ENCODE measurements around the gene HIF1A. TPM values are rescaled to one million over a fixed set of nuclear protein-coding genes. Genes with fewer than 3 reads are reported as not detected.

HIF1A gene
- total and polyA plus RNA-seq, 12 donors: 15.4 to 97.3 (median 59.4) TPM

- ATAC-seq (no peak), DNase-seq (no peak)
- H3K9me3 ChIP-seq: no peaks in the 10 kb centered on the region
- intact Hi-C loops (cut with DNase I): loop anchor here in 7 of 10 donors (5.0 to 10.0 kb wide), 13 partner anchors 35 to 225 kb away; partner anchors contain the start of gene SNAPC1 (in 1 of the 7)
- H3K27ac ChIP-seq: peak overlapping the region in 7 of 10 donors; percentile 91 to 100 (median 96)
- H3K4me1 ChIP-seq: peaks cover 0 to 52% (median 47%) of the 10 kb centered on the region in 9 donors
- no peak for TF ChIP-seq CTCF (IDR thresholded peaks at IDR 0.05)
- H3K36me3 ChIP-seq: no peaks in the 10 kb centered on the region
- H3K4me3 ChIP-seq: peak overlapping the region; percentile 70 to 99 (median 88)
- H3K27me3 ChIP-seq: no peaks in the 10 kb centered on the region
- 10 to 11% methylated on average over 5 of the region's 5 CpGs for WGBS, 2 donors
Measured at GRCh38 chr14:61696753-61697318, 1.5 kb downstream of the HIF1A start.

GRCh38 chr14:61698206-61698980, 3.1 kb downstream of the HIF1A start:
- H3K4me3 ChIP-seq: peak overlapping the region in 9 of 10 donors; percentile 12 to 95 (median 82)
- H3K27ac ChIP-seq: peak overlapping the region in 5 of 10 donors; percentile 15 to 100 (median 96)
- no peaks in the 10 kb centered on the region for H3K36me3 ChIP-seq
- ATAC-seq: no peak
- intact Hi-C loops (cut with DNase I): loop anchor here in 7 of 10 donors (5.0 to 10.0 kb wide), 13 partner anchors 34 to 226 kb away; partner anchors contain the start of gene SNAPC1 (in 1 of the 7)
- WGBS, 2 donors: 56 to 65% methylated on average over 2 of the region's 2 CpGs
- H3K9me3 ChIP-seq: no peaks in the 10 kb centered on the region
- peaks cover 0 to 67% (median 52%) of the 10 kb centered on the region in 9 donors for H3K4me1 ChIP-seq
- DNase-seq: no peak
- TF ChIP-seq CTCF (IDR thresholded peaks at IDR 0.05): no peak
- no peaks in the 10 kb centered on the region for H3K27me3 ChIP-seq

- ATAC-seq: no peak
- no peaks in the 10 kb centered on the region for H3K36me3 ChIP-seq
- TF ChIP-seq CTCF (IDR thresholded peaks at IDR 0.05): no peak
- peak overlapping the region in 3 of 10 donors; percentile 15 to 100 (median 95) for H3K27ac ChIP-seq
- H3K4me3 ChIP-seq: peak overlapping the region in 7 of 10 donors; percentile 11 to 95 (median 88)
- H3K9me3 ChIP-seq: no peaks in the 10 kb centered on the region
- 54 to 62% methylated on average over 6 of the region's 6 CpGs for WGBS, 2 donors
- no peak for DNase-seq
- H3K4me1 ChIP-seq: peaks cover 0 to 74% (median 59%) of the 10 kb centered on the region in 9 donors
- no peaks in the 10 kb centered on the region for H3K27me3 ChIP-seq
- intact Hi-C loops (cut with DNase I): loop anchor here in 7 of 10 donors (5.0 to 10.0 kb wide), 13 partner anchors 33 to 227 kb away; partner anchors contain the start of gene SNAPC1 (in 1 of the 7)
Measured at GRCh38 chr14:61699027-61699426, 3.7 kb downstream of the HIF1A start.

GRCh38 chr14:61700104-61700886, 5.0 kb downstream of the HIF1A start:
- Histone ChIP-seq H3K36me3 (no peaks in the 10 kb centered on the region), H3K4me3 (peak overlapping the region in 1 of 10 donors; percentile 88), H3K27ac (peak overlapping the region in 1 of 10 donors; percentile 100), H3K9me3 (no peaks in the 10 kb centered on the region), H3K27me3 (no peaks in the 10 kb centered on the region), H3K4me1 (peaks cover 0 to 80% (median 69%) of the 10 kb centered on the region in 9 donors)
- ATAC-seq (no peak), DNase-seq (no peak)
- WGBS, 2 donors: 65 to 67% methylated on average over 2 of the region's 2 CpGs
- intact Hi-C loops (cut with DNase I): no loop called here
- no peak for TF ChIP-seq CTCF (IDR thresholded peaks at IDR 0.05)

Data from heart right ventricle (tissue), 16 donors.